NCI-H524 (cell line): ENCODE measurements around the gene MICAL3.

Source experiments
- DNase-seq, 2 experiments: peaks; one replicate each; lab custom pipeline; 2025; lab: John Stamatoyannopoulos, UW

Gene MICAL3

DNA sequence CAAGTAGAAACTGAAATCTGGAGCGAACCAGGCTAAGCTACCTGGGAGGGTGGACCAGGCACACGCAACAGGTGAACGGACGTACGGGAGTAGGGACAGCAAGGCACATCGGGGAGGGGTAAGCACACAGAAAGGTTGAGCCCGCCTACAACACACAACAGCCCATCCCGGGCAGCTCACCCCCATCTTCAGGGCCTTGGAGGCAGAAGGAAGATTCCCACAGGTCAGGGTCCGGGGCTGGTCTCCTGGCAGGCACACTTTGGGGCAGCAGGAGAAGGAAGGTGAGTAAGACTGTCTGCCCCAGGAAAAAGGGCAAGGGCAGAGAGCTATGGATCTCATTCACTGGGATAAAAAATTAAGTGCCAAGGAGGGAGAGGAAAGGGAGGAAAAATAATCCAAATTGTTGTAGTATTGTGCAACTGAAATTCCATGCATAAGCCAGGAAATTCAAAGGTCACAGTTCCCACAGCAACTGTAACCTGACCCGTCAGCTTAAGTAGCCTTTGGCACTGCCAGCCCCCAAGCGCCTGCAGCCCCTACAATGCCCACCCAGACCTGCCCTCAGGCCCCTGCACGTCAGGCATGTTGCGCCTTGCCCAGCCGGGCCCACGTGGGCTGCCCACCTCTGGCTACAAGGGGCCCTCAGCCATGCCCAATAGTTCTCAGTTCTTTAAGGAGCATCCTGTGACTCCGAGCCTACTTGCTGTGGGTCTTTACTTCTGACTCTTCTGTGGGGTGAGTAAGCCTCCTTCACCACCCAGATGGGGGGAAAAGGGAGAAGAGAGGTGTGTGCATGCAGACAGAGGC is 51.8 kb downstream of the MICAL3 start:
- no peak for DNase-seq

DNA sequence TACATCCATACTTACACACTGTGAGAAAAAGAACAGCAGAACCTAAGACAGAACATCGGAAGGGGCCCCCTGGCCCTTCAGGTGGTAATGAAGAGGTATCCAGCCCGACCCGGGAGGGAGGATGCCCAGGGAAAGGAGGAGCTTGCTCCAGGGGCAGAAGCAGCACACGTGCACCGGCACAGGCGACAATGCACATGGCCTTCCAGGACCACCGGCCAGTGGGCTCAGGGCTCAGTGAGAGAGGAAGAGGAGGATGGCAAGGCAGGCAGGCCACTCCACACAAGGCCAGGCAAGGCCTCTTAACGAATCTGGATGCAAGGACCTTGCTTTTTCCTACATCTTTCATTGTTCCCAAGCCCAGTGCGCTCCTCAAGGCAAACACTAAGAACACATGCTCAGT is 52.6 kb downstream of the MICAL3 start:
- peak in 1 of 2 experiments; percentile 26 for DNase-seq

DNA sequence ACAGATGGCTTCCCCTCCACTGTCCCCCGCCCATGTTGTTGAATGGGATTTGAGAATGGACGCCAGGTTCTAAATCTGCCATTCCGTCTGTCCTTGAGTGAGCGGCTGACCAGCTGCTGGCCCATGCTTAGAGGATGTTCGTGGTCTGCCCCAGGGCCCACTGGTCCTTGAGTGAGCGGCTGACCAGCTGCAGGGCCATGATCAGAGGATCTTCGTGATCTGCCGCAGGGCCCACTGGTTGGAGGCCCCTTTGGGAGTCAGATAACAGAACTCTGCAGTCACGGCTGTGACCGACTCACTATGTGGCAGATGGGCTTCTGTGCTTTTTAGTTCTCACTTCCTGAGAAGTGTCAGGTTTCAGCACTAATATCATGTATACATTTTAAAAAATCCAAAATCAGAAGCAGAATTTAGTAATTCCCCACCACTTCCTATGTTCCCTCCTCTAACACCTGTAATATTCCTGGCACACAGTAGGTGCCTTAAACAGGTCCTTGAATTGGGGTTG is 54.1 kb downstream of the MICAL3 start:
- peak; percentile 97 to 99 for DNase-seq

DNA sequence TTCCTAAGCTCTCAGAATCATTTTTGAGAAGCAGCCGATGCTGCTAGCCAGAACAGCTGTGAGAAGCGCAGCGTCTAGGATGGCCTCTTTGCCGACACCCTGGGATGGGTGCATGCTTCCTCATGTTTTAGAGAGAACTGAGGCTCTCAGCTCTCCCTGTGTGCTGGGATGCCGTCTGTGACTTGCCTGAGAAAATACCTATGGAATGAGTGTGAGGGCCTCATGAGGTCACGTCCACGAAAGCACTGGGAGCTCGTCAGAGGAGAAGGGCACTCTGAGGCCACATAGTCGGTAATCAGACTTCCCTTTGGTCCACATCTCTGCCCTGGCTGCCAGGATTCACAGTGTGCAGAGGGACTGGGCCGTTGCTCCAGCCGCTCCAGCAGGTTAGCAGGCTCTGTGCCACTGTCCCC is 54.7 kb downstream of the MICAL3 start:
- DNase-seq, result peak; percentile 85 to 88

DNA sequence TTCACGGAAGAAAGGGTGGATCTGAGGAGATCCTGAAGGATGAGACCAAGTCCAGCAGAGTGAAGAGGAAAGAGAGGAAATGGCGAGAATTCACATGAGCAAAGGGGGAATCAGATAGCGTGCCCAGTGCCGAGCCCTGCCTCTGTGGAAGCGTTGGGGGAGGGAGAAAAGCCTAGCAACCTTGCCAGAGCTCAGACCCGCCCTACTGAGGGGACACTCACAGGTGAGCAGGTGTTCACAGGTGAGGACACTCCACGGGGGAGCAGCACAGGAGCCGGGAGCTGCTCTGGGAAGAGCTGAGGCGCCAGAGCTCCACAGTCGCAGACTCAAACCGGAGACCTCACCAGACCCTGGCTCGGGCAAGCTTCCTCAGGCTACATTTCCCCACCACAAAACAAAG is 56.2 kb downstream of the MICAL3 start:
- DNase-seq, result no peak

DNA sequence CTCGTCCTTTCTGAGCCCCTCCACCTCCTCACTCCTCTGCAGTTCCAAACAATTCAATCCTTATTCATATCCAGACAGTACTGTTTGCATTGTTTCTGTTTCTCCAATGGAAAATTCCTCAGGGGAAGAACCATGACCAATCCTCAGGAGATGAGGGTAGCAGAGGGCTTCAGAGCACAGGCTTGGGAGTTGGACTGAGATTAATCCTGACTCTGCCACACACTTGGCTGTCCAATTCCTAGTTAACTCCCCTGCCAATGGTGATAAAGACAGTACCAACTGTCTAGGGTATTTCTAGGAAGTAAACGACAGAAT is 58.0 kb downstream of the MICAL3 start:
- no peak for DNase-seq

DNA sequence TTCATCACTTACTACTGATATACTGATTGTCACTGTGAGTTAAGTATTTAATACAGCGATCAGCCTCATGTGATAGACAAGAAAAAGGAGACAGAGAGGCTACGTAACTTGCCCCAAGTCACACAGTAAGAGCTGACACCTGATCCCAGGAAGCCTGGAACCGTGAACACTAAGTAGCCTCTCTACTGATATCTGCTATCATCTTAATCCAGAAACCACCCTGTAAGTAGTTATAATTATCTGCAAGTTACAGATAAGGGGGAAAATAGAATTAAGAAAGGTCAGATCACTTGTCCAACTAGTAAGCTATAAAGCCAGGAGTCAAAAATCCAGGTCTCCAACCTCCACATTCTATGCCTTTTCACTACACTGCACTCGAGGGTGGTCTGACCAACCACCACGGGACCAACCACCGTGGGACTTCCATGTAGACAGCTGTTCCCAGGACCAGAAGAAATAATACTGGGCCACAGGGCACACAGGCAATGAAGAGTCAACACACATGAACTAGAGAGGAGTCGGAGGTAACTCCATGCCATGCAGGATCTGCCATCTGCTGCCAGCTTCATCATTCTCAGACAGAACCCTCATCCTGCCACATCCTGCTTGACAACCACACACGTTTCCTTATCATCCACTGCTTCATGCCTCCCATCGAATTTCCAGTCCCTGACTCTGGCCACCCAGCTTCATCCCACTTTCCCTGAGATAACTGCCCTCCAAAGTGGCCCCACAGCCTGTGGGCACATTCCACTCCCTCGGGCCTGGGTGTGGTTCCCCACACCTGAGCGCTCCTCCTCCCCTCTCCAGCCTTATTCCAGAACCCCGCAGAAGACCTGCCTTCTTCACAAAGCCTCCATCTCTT is 58.6 kb downstream of the MICAL3 start:
- DNase-seq, result peak in 1 of 2 experiments; percentile 53

DNA sequence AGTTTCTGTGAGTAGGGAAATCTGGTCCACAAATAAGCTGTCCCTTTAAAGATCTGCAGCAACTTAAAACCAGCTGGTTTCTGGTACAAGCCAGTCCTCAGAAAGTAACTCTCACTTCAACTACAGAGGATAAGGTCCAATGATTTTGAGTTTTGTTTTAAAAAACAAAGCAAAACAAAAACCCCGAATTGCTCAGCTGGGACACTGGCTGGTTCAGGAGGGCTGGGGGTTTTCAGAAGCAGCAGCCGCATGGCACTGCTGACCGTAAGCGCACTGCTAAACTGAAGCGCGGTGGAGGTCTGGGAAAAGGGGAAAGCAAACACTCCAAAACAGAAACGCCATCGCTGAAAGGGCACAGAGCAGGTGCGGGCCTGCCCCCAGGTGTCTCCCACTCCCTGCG is 59.7 kb downstream of the MICAL3 start:
- DNase-seq, result no peak

DNA sequence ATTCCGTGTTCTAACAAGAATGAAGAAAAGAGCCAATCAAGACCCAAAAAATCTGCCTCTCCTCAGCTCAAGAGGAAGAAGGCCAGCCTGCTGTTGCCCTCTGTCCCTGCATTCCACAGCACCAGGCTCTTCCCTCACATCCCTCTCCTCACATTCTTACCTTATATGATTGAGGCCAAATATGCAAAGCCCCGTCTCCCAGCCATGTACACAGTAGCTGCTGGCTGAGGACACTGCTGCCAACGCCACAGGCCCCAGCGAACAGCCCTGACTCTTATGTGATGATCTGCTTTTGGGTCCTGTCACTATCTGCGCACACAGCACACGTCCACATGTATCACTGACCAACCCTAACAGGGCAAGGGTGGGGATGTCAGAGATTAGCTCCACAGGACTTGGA is 60.2 kb downstream of the MICAL3 start:
- DNase-seq, result no peak

DNA sequence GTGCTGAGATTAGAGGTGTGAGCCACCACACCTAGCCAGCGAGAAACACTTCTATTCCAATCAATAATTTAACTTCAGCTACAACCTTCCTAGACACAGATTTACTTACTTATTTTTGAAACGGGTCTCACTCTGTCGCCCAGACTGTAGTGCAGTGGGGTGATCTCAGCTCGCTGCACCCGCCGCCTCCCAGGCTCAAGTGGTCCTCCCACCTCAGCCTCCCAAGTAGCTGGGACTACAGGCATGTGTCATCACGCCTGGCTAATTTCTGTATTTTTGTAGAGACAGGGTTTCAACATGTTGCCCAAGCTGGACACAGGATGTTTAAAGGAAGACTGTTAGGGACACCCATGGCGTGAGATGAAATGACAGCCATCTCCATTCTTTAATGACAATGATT is 61.3 kb downstream of the MICAL3 start:
- no peak for DNase-seq

DNA sequence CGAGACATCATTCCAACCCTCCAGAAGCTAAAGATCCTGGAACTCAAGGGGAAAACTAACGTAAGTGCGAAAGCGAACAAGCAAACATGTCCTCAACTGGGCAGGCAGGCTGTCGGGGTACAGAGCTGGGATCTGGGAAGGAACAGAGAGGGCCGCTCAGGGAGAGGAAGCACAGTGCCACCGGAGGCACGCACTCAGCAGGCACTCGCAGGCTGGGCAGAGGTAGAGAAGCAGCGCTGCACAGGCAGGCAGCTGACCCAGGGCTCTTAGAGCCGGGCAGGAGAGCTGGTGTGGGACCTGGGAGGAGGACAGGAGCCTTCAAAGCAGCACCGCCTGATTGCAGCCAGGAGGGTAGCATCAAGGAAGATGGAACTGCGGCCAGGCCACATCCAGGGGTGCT is 62.2 kb downstream of the MICAL3 start:
- DNase-seq, result no peak

DNA sequence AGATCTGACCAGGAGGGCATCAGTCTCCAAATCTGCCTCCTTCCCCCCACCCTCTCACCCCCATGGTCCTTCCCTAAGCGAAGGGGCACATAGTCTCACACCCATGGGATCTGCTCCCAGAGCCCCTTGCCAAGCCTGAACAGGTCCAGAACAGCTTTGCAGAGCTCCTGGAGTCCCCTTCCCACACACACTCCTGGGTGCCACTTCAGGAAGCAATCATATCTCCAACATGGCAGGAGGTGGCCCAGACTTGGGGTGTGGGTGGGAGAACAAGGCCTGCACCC is 63.0 kb downstream of the MICAL3 start:
- DNase-seq, result no peak

DNA sequence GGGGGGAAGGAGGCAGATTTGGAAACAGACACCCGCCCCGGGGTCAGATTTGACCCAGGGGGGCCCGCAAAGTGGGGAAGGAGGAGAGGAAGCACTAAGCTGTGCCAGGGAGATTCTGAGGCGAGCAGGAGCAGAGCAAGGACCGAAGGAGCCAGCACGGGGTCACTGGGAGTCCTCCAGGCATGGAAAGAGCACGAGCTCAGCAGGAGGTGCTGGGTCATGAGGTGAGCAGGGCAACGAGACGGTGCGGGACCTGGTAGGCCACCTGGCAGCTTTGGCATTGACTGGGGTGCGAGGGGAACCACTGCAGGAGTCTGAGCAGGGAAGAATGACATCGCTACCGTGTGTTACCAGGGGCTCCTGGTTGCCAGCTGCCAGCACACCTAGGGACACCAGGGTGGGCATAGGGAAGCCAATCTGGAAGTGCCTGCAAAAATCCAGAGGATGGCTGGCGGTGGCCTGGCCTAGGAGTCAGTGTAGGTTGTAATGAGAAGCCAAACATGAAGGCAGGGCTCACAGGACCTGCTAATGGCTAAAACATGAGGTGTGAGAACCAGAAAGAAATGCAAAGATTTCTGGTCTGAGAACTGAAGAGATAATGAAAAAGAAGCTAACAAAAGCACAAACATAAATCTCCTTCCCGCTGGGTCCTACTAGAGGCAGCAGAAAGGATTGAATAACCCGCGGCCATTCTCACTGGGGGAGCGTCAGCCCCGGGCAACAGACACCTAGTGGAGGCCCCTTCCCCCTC is 63.5 kb downstream of the MICAL3 start:
- DNase-seq, result no peak

DNA sequence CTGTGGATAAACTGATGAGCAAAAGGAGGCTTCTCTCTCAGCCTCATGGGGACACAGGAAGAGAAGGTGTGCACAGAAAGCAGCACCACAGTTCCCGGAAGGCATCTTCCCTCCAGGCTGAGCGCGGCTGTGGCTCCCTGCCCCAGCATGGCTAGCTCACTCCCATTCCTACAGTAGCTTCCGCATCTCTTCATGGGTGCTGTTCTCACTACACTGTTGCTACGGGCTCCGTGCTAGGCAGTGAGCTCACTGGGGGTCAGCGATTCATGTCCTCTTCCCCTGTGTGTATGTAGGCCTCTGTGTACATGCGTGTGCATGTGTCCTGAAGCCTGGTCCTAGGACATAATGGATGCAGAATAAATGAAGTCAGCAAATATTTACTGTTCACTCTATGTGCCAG is 64.3 kb downstream of the MICAL3 start:
- DNase-seq, result no peak

DNA sequence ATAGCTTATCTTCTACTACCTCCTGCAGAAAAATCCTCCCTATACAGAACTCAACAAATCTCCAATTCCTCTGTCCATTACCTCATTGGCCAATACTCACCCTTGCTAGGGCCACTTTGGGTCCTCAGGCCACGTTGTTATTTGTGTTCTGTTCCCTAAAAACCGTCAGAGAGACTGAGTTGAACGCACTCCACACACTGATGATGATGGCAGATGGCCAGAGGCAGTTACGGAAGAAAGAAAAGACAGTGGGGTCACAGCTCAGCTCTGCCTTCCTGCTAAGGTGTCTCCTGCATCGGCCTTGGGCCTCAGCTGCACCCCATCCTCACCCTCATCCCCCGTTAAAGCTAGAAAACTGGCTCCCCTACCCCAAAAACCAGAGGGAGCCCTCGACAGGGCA is 66.2 kb downstream of the MICAL3 start:
- peak in 1 of 2 experiments; percentile 41 for DNase-seq

DNA sequence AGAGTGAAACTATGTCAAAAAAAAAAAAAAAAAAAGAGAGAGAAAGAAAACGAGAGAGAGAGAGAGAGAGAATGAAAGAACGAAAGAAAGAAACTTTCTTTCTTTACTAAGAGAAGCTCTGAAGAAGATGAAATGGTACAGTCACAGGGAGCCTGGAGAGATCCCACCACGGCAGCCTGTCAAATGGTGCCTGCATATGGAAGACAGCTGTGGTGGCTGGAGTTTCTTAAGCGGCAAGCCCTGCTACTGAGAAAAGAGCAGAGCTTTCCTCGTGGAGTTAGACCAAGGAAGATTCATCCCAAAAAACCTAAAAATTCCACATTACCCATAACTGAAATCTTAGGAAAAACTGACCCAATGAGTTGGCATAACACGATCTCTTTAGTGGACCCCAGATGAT is 66.7 kb downstream of the MICAL3 start:
- DNase-seq, result peak in 1 of 2 experiments; percentile 53

DNA sequence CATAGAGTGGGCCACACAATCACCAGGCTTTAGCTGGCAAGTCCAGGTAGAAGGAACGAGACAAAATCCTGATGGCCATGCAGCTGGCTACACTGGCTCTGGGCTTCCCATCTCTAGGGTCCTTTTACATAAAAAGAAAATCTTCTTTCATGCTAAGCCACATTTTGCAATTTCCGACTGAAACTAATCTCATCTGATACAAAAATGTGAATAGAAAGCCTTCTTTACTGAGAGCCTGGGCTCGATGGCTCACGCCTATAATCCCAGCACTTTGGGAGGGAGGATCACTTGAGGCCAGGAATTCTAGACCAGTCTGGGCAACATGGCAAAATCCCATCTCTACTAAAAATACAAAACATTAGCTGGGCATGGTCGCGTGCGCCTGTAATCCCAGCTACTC is 67.2 kb downstream of the MICAL3 start:
- DNase-seq, result no peak

DNA sequence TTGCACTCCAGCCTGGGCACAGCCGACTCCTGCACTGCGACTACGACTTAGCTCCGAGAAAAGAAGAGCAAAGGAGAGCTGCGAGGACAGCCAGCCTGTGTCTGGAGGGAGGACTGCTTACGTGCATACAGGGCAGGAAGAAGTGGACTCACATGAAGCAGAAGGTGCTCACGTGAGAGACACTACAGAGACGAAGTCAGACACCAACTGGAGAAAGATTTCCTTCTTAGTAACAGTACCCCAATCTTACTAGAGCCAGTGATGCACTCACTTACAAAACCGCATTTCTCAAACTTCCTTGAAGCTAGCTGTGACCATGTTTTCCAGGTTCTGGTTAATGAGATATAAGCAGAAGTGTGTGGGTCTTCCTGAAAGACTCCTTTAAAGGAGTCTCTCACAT is 67.7 kb downstream of the MICAL3 start:
- DNase-seq, result no peak

DNA sequence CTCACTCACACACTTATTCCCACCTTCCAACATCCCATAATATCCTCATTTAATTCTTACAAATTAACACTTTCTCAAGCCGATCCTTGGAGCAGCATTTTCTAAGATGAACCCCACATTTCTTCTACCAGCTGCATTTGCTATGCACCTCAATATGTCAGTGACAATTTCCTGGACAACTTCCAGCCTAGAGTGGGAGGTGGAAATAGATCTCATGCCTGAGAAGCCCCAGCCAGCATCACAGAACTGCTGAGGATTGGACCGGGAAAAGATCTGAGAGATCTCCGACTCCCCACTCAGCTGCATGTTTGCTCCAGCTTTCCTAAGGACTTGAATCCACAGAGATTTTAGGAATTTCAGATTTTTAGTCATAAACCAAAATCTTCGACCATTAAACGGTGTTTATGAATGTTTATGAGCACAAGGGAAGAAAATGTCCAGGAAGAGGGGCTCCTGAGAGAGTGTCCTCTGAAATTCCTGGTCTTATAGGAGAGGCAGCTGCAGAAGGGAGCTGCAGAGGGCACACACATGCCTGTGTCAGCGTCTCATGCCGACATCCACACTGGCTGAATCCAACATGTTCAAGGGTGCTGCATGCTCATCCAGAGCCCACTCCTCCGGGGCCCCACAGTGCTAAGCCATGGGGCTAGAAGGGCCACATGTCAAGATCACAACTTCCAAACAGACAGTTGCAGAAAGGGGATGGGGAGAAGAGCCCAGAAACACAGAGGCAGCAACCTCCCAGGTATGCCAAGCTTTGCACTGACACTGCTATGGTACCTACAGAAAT is 68.6 kb downstream of the MICAL3 start:
- peak in 1 of 2 experiments; percentile 23 for DNase-seq

DNA sequence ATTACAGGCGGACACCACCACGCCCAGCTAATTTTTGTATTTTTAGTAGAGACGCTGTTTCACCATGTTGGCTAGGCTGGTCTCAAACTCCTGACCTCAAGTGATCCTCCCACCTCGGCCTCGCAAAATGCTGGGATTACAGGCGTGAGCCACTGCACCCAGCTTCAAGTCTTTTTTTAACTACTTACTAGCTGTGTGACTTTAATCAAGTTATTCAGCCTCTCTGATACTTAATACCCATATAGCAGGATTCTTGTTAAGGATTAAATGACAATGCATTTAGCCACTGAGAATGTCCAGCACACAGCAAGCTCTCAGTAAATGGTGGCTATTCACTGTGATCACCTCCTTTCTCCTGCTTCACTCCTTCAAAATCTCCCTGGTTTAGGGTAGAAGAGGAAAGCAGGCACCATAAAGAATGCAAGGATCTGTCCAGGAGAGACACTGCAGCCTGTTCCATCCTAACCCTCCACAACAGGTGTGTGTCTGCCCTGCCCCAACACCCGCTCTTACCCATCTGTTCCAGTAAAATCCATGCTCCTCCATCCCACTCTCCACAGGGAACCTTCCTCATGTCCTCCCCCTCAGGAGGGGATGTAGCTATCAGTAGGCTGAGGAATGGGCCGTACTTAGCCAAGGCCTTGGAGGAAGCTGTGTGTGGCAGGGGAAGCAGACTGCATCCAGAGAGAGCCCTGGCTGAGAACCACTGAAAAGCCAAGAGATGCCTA is 69.3 kb downstream of the MICAL3 start:
- DNase-seq, result peak; percentile 83 to 91

DNA sequence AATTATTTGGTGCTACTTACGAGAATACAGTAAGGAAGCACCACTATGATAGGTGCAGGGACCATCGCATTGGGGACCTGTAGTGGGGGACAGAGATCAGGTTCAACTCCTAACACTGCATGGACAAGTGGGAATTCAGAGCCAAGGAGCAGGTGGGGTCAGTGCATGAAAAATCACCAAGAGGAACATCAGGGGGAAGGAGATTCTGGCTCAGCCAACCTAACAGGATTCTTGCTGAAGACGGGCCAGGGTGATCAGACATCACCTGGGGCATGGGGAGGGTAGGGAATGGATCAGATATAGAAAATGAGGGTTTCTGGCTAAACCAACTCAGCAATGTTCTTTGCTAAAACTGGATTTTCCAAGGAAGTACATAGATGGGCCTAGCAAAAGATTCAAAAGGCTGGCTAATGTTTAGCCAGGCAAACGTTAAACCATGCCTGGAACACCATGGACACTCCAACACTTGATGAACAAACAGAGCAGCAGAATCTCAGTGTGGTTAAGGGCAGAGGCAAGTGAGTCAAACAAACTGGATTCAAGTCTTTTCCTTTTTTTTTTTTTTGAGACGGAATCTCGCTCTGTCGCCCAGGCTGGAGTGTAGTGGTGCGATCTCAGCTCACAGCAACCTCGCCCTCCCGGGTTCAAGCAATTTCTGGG is 70.0 kb downstream of the MICAL3 start:
- no peak for DNase-seq
